22Rv1 (cell line): ENCODE results near the gene KRTAP10-11.

Experiments
- CTCF ChIP-seq: fragments of 450-650 bp; IDR thresholded peaks from 2 replicates; pipeline ENCODE4 v1.5.1; 2017; ENCODE audit warnings: mild to moderate bottlenecking
- ZFX ChIP-seq: fragments of 450-650 bp; IDR thresholded peaks from 2 replicates; pipeline ENCODE4 v1.6.1; 2017; ENCODE audit warnings: antibody characterized with exemption, borderline replicate concordance

GRCh38 chr21:44686000-44686781 lies 40.0 kb downstream of the KRTAP10-11 start:
- TF ChIP-seq CTCF, result no peak
- TF ChIP-seq ZFX, result no peak
